ENCODE measurements around the gene ANKRD33B. TPM values are rescaled to one million over a fixed set of nuclear protein-coding genes. Genes with fewer than 3 reads are reported as not detected.

ANKRD33B gene
- total RNA-seq, 6 donors from 2014 or later, result 3.1 to 10.5 (median 7.9) TPM

- H3K36me3 ChIP-seq, result no peaks in the 10 kb centered on the region
- ATAC-seq (ENCODE audit: low FRiP score in 2 of 2), result no peak
- no peak overlapping the region for H3K4me3 ChIP-seq
- peaks cover 6 to 30% (median 10%) of the 10 kb centered on the region in 4 donors for H3K4me1 ChIP-seq
- H3K9me3 ChIP-seq, result no peaks in the 10 kb centered on the region
- no peak for DNase-seq
- 73 to 80% methylated on average over 19 of the region's 19 CpGs for WGBS, 2 donors
- H3K27me3 ChIP-seq, result no peaks in the 10 kb centered on the region
- TF ChIP-seq CTCF (IDR thresholded peaks at IDR 0.05) (no peak), EP300 (IDR thresholded peaks at IDR 0.05) (no peak), POLR2A (IDR thresholded peaks at IDR 0.05) (no peak), POLR2AphosphoS5 (IDR thresholded peaks at IDR 0.05) (no peak)
- no peak overlapping the region for H3K27ac ChIP-seq
Measured at GRCh38 chr5:10538789-10539686, 24.8 kb upstream of the ANKRD33B start.

- no peak for TF ChIP-seq POLR2A (IDR thresholded peaks at IDR 0.05)
- TF ChIP-seq CTCF (IDR thresholded peaks at IDR 0.05), result no peak
- no peak for TF ChIP-seq EP300 (IDR thresholded peaks at IDR 0.05)
- no peak for TF ChIP-seq POLR2AphosphoS5 (IDR thresholded peaks at IDR 0.05)
- no peaks in the 10 kb centered on the region for H3K27me3 ChIP-seq
- H3K4me1 ChIP-seq, result peaks cover 6 to 30% (median 10%) of the 10 kb centered on the region in 4 donors
- no peak for ATAC-seq (ENCODE audit: low FRiP score in 2 of 2)
- H3K9me3 ChIP-seq, result no peaks in the 10 kb centered on the region
- H3K27ac ChIP-seq, result no peak overlapping the region
- DNase-seq, result no peak
- WGBS, 2 donors, result 68 to 82% methylated on average over 3 of the region's 3 CpGs
- H3K36me3 ChIP-seq, result no peaks in the 10 kb centered on the region
- H3K4me3 ChIP-seq, result no peak overlapping the region
Measured at GRCh38 chr5:10539687-10539998, 24.2 kb upstream of the ANKRD33B start.

- ATAC-seq (ENCODE audit: low FRiP score in 2 of 2) (no peak), DNase-seq (no peak)
- Histone ChIP-seq H3K4me3 (no peak overlapping the region), H3K9me3 (no peaks in the 10 kb centered on the region), H3K27me3 (no peaks in the 10 kb centered on the region), H3K36me3 (no peaks in the 10 kb centered on the region), H3K27ac (no peak overlapping the region), H3K4me1 (peaks cover 6 to 30% (median 10%) of the 10 kb centered on the region in 4 donors)
- 72 to 81% methylated on average over 11 of the region's 11 CpGs for WGBS, 2 donors
- TF ChIP-seq POLR2A (IDR thresholded peaks at IDR 0.05) (no peak), POLR2AphosphoS5 (IDR thresholded peaks at IDR 0.05) (no peak), CTCF (IDR thresholded peaks at IDR 0.05) (no peak), EP300 (IDR thresholded peaks at IDR 0.05) (no peak)
Measured at GRCh38 chr5:10540036-10540544, 23.8 kb upstream of the ANKRD33B start.

GRCh38 chr5:10540951-10541646, 22.8 kb upstream of the ANKRD33B start:
- WGBS, 2 donors, result 82 to 87% methylated on average over 11 to 13 of the region's 13 CpGs
- TF ChIP-seq POLR2A (IDR thresholded peaks at IDR 0.05) (no peak), EP300 (IDR thresholded peaks at IDR 0.05) (no peak), POLR2AphosphoS5 (IDR thresholded peaks at IDR 0.05) (no peak), CTCF (IDR thresholded peaks at IDR 0.05) (no peak)
- no peaks in the 10 kb centered on the region for H3K27me3 ChIP-seq
- H3K4me3 ChIP-seq, result no peak overlapping the region
- H3K27ac ChIP-seq, result no peak overlapping the region
- H3K4me1 ChIP-seq, result peaks cover 6 to 30% (median 10%) of the 10 kb centered on the region in 4 donors
- DNase-seq (no peak), ATAC-seq (ENCODE audit: low FRiP score in 2 of 2) (no peak)
- H3K36me3 ChIP-seq, result no peaks in the 10 kb centered on the region
- H3K9me3 ChIP-seq, result no peaks in the 10 kb centered on the region

All from upper lobe of left lung (tissue), 6 donors.